Bronchial epithelial cell (primary cell): ENCODE measurements around the gene DAB1. TPM values are rescaled to one million over a fixed set of nuclear protein-coding genes. Genes with fewer than 3 reads are reported as not detected.

Experiments used
- DNase-seq: peaks from one replicate; pipeline ENCODE4 v3.0.0-alpha.2; 2010; ENCODE audit warnings: low read depth
- FAIRE-seq: peaks from 2 replicates; lab custom pipeline; 2011; peaks lifted over from hg19 to GRCh38; lab: Jason Lieb, UNC
- H3K27me3 ChIP-seq: 2 replicates; pipeline ENCODE4 v1.5.1; 2011; ENCODE audit warnings: low read length; ENCODE audit not compliant: control insufficient read depth, insufficient read depth
- H3K36me3 ChIP-seq: 2 replicates; pipeline ENCODE4 v1.5.1; 2011; ENCODE audit warnings: low read length; ENCODE audit not compliant: control insufficient read depth, insufficient read depth
- H3K4me3 ChIP-seq: 2 replicates; pipeline ENCODE4 v1.5.1; 2011; ENCODE audit warnings: mild to moderate bottlenecking, low read depth, low read length, control low read depth
- total RNA-seq: library from RNA; depleted of rRNA; stranded (reverse); fragments of >200 nt; gene quantifications from 2 replicates; pipeline ENCODE4 v1.2.1, GENCODE V29; 2014
- TF ChIP-seq, protein P1 (sequence below): IDR thresholded peaks from 2 replicates; pipeline ENCODE4 v1.5.1; 2011; ENCODE audit warnings: mild to moderate bottlenecking, moderate library complexity, low read length, control low read depth, inconsistent platforms; ENCODE audit not compliant: insufficient read depth, severe bottlenecking

The DAB1 gene
- total RNA-seq, 1 donor from 2014 or later, result not detected

DNA sequence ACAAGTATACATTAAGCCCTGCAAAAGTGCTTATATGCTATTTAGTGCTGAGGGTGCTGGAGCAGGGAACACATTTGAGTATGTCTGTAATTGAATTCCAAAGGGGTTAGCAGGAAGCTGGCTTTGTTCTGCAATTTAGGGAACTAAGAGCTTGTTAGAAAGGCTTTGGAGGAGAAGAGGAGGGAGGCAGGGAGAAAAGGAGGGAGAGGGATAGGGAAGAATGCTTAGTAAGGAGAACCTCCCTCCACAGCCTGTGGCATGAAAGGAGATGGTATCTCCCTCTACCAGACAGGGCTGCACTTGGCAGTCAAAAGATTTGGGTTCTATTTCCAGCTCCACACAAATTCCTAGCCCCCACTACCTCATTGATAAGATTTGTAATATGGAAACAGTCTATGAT lies 217.8 kb downstream of the DAB1 start:
- DNase-seq (no peak), FAIRE-seq (no peak)
- Histone ChIP-seq H3K36me3 (no peaks in the 10 kb centered on the region), H3K27me3 (no peaks in the 10 kb centered on the region), H3K4me3 (no peak overlapping the region)
- TF ChIP-seq, protein P1, sequence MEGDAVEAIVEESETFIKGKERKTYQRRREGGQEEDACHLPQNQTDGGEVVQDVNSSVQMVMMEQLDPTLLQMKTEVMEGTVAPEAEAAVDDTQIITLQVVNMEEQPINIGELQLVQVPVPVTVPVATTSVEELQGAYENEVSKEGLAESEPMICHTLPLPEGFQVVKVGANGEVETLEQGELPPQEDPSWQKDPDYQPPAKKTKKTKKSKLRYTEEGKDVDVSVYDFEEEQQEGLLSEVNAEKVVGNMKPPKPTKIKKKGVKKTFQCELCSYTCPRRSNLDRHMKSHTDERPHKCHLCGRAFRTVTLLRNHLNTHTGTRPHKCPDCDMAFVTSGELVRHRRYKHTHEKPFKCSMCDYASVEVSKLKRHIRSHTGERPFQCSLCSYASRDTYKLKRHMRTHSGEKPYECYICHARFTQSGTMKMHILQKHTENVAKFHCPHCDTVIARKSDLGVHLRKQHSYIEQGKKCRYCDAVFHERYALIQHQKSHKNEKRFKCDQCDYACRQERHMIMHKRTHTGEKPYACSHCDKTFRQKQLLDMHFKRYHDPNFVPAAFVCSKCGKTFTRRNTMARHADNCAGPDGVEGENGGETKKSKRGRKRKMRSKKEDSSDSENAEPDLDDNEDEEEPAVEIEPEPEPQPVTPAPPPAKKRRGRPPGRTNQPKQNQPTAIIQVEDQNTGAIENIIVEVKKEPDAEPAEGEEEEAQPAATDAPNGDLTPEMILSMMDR, result no peak

GRCh38 chr1:57204942-57205787 lies 218.7 kb downstream of the DAB1 start:
- Histone ChIP-seq H3K36me3 (no peaks in the 10 kb centered on the region), H3K4me3 (no peak overlapping the region), H3K27me3 (no peaks in the 10 kb centered on the region)
- FAIRE-seq (no peak), DNase-seq (peak; percentile 57)
- TF ChIP-seq, protein P1, result no peak

DNA sequence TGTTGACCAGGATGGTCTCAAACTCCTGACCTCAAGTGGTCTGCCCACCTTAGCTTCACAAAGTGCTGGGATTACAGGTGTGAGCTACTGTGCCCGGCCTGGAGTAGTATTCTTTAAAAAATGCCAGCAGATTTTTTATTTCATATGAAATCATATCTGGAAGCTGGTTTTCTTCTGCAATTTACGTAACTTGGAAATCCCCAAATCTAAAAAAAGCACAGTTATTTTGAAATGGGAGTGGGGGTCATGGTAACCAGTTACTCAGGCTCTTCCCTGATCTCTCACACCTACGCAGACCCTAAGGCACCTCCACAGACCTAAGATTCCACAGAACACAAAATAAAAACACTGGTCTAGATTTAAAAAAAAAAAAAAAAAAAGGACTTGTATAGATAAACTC lies 219.8 kb downstream of the DAB1 start:
- TF ChIP-seq, protein P1, result no peak
- no peaks in the 10 kb centered on the region for H3K27me3 ChIP-seq
- no peak overlapping the region for H3K4me3 ChIP-seq
- FAIRE-seq (no peak), DNase-seq (peak; percentile 21)
- H3K36me3 ChIP-seq, result no peaks in the 10 kb centered on the region

DNA sequence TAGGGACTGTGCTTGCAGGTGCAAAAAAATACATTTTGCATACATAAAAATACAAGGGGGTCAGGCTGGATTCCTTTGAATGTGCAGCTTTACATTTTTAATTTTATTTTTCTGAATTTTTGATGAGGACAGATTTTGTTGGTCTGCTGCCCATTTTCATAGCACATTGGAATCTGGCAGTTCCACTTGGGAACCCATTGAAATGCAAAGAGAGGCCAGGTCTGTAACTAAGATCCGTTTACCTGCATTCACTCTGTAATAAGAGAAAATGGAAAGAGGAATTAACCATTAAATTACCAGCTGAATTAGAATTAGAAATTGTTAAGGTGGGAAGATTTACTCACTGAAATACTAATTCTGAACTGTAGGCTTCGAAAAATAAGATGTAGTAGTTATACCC lies 221.6 kb downstream of the DAB1 start:
- no peaks in the 10 kb centered on the region for H3K36me3 ChIP-seq
- TF ChIP-seq, protein P1, result no peak
- FAIRE-seq (no peak), DNase-seq (no peak)
- H3K27me3 ChIP-seq, result no peaks in the 10 kb centered on the region
- no peak overlapping the region for H3K4me3 ChIP-seq

DNA sequence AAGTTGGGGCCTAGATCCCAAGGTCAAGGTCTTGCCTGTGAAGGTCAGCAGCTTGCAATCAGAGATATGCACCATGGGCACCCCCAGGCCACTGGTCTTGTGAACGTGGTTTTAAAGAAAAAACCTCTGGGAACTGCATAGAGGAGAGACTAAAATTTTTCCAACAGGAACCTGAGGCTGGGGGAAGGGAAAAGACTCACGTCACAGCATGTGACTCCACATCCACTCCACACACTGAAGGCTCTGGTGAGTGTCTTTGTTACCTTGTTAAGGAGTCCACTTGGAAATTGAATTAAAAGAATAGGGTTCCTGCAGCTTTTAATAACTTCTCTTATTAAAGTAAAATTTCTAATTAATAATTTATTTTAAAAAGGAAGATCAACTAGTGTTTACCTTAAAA lies 224.9 kb downstream of the DAB1 start:
- FAIRE-seq, result no peak
- no peaks in the 10 kb centered on the region for H3K27me3 ChIP-seq
- no peaks in the 10 kb centered on the region for H3K36me3 ChIP-seq
- H3K4me3 ChIP-seq, result no peak overlapping the region
- no peak for DNase-seq
- TF ChIP-seq, protein P1, result no peak
